Esophagus squamous epithelium (tissue), 5 donors: ENCODE results near the gene LRRTM1. TPM values are rescaled to one million over a fixed set of nuclear protein-coding genes. Genes with fewer than 3 reads are reported as not detected.

Experiments
- DNase-seq: peaks from one replicate; lab custom pipeline; 2025; lab: John Stamatoyannopoulos, UW
- H3K27ac ChIP-seq, 4 donors: fragments of 200-600 bp; sonication (generic); one replicate each; pipeline ENCODE4 v1.5.1; 2016 to 2019; ENCODE audit warnings: mild to moderate bottlenecking in 1 of 4
- H3K27me3 ChIP-seq, 4 donors: fragments of 200-600 bp; sonication (generic); 1 replicate in 3 of 4; 2 replicates in 1 of 4; pipeline versions ENCODE4 v1.5.1 to v1.6.0; 2017 to 2021; ENCODE audit warnings: antibody characterized with exemption in 1 of 4
- H3K36me3 ChIP-seq, 3 donors: fragments of 200-600 bp; sonication (generic); one replicate each; pipeline ENCODE4 v1.5.1; 2016 to 2019
- H3K4me1 ChIP-seq, 3 donors: fragments of 200-600 bp; sonication (generic); one replicate each; pipeline ENCODE4 v1.5.1; 2017 to 2019
- H3K4me3 ChIP-seq, 4 donors: fragments of 200-600 bp; sonication (generic); 1 replicate in 3 of 4; 2 replicates in 1 of 4; pipeline ENCODE4 v1.5.1; 2016 to 2019; ENCODE audit warnings: mild to moderate bottlenecking in 2 of 4, moderate library complexity in 1 of 4
- H3K9me3 ChIP-seq, 3 donors: fragments of 200-600 bp; sonication (generic); one replicate each; pipeline ENCODE4 v1.5.1; 2016 to 2019
- CTCF ChIP-seq, 6 experiments: fragments of 450-650 bp in 4 of 6; fragments of 200-600 bp in 2 of 6; sonication (generic) in 2 of 6; IDR thresholded peaks; one replicate each; pipeline ENCODE4 v1.5.1; 2016 to 2019; ENCODE audit warnings: antibody characterized with exemption in 6 of 6, mild to moderate bottlenecking in 4 of 6, moderate library complexity in 4 of 6
- POLR2A ChIP-seq, 4 donors: fragments of 450-650 bp; IDR thresholded peaks; one replicate each; pipeline ENCODE4 v1.6.1; 2017; ENCODE audit warnings: antibody characterized with exemption in 4 of 4, mild to moderate bottlenecking in 4 of 4, moderate library complexity in 3 of 4
- WGBS, 2 donors: methylation state at CpG; one replicate each; pipeline ENCODE4 v1.1.5; 2018; 5-methylcytosine and 5-hydroxymethylcytosine counted together
- intact Hi-C: fragments of 100-400 bp; cut with DNase I; formaldehyde crosslinking; loops from one replicate; pipeline ENCODE4 v1.15.0; 2022
- total RNA-seq, 4 donors: library from RNA; depleted of rRNA; stranded (reverse); fragments of >200 nt; gene quantifications; one replicate each; pipeline ENCODE4 v1.1.0, GENCODE V29; 2016
- donor health status: DM: yes; HTN: yes; CAD: no.

Gene LRRTM1
- total RNA-seq, 4 donors from 2014 or later: 0.09 TPM; not detected in 3

- Histone ChIP-seq H3K36me3 (no peaks in the 10 kb centered on the region), H3K9me3 (no peaks in the 10 kb centered on the region), H3K27ac (no peak overlapping the region), H3K4me1 (no peaks in the 10 kb centered on the region), H3K27me3 (peaks cover 0 to 19% (median 0%) of the 10 kb centered on the region in 4 donors), H3K4me3 (no peak overlapping the region)
- no peak for DNase-seq
- no peak for TF ChIP-seq CTCF (IDR thresholded peaks at IDR 0.05)
- TF ChIP-seq POLR2A (IDR thresholded peaks at IDR 0.05): no peak
- intact Hi-C loops: no loop called here
- WGBS, 2 donors: 49 to 61% methylated on average over 10 to 14 of the region's 14 CpGs
These were observed 18.4 kb upstream of the LRRTM1 start for GRCh38 chr2:80322958-80323357.

- intact Hi-C loops: no loop called here
These were observed 17.9 kb upstream of the LRRTM1 start for GRCh38 chr2:80322311-80322920.

GRCh38 chr2:80312282-80312839 is 7.8 kb upstream of the LRRTM1 start:
- no peak for TF ChIP-seq CTCF (IDR thresholded peaks at IDR 0.05)
- TF ChIP-seq POLR2A (IDR thresholded peaks at IDR 0.05): no peak
- DNase-seq: no peak
- Histone ChIP-seq H3K9me3 (no peaks in the 10 kb centered on the region), H3K4me3 (no peak overlapping the region), H3K27ac (no peak overlapping the region), H3K27me3 (no peaks in the 10 kb centered on the region), H3K36me3 (no peaks in the 10 kb centered on the region), H3K4me1 (no peaks in the 10 kb centered on the region)
- WGBS, 2 donors: 79 to 88% methylated on average over 4 to 5 of the region's 5 CpGs
- intact Hi-C loops: no loop called here

More at GRCh38 chr2:80322311-80322920, 17.9 kb upstream of the LRRTM1 start:
- H3K9me3 ChIP-seq: no peaks in the 10 kb centered on the region
- no peak for DNase-seq
- H3K27ac ChIP-seq: no peak overlapping the region
- TF ChIP-seq CTCF (IDR thresholded peaks at IDR 0.05) (no peak), POLR2A (IDR thresholded peaks at IDR 0.05) (no peak)
- no peak overlapping the region for H3K4me3 ChIP-seq
- H3K36me3 ChIP-seq: no peaks in the 10 kb centered on the region
- H3K4me1 ChIP-seq: no peaks in the 10 kb centered on the region
- WGBS, 2 donors: 35 to 36% methylated on average over 12 to 14 of the region's 42 CpGs
- H3K27me3 ChIP-seq: peaks cover 0 to 19% (median 0%) of the 10 kb centered on the region in 4 donors

GRCh38 chr2:80311304-80311703 is 6.8 kb upstream of the LRRTM1 start:
- TF ChIP-seq CTCF (IDR thresholded peaks at IDR 0.05) (no peak), POLR2A (IDR thresholded peaks at IDR 0.05) (no peak)
- Histone ChIP-seq H3K4me1 (no peaks in the 10 kb centered on the region), H3K9me3 (no peaks in the 10 kb centered on the region), H3K27ac (no peak overlapping the region), H3K4me3 (no peak overlapping the region), H3K36me3 (no peaks in the 10 kb centered on the region), H3K27me3 (no peaks in the 10 kb centered on the region)
- no peak for DNase-seq
- intact Hi-C loops: no loop called here
- WGBS, 2 donors: 19 to 27% methylated on average over 3 of the region's 3 CpGs
